Liver (tissue), 3 donors: Measurements from ENCODE around the gene KCNJ1.

Experiments
- CTCF ChIP-seq: fragments of 150-350 bp; IDR thresholded peaks from 2 replicates; pipeline ENCODE4 v1.5.1; 2017; ENCODE audit warnings: improper control_type of control experiment, low read depth, low read length; ENCODE audit not compliant: missing input control
- MAX ChIP-seq: IDR thresholded peaks from 2 replicates; pipeline ENCODE4 v1.6.1; 2016; ENCODE audit warnings: antibody characterized with exemption
- RAD21 ChIP-seq, 2 donors: IDR thresholded peaks; 2 replicates each; pipeline ENCODE4 v1.6.1; 2016; ENCODE audit warnings: antibody characterized with exemption in 2 of 2, mild to moderate bottlenecking in 2 of 2
- REST ChIP-seq: IDR thresholded peaks from 2 replicates; pipeline ENCODE4 v1.6.1; 2016; ENCODE audit warnings: antibody characterized with exemption, mild to moderate bottlenecking
- RXRA ChIP-seq, 2 donors: IDR thresholded peaks; 2 replicates each; pipeline ENCODE4 v1.6.1; 2017 to 2018; ENCODE audit warnings: antibody characterized with exemption in 2 of 2, mild to moderate bottlenecking in 1 of 2
- TAF1 ChIP-seq: conservative IDR thresholded peaks from 2 replicates; pipeline ENCODE4 v1.6.1; 2016; ENCODE audit warnings: antibody characterized with exemption, mild to moderate bottlenecking
- YY1 ChIP-seq: IDR thresholded peaks from 2 replicates; pipeline ENCODE4 v1.6.1; 2016; ENCODE audit warnings: antibody characterized with exemption, mild to moderate bottlenecking
- ZBTB33 ChIP-seq: IDR thresholded peaks from 2 replicates; pipeline ENCODE4 v1.6.1; 2016; ENCODE audit warnings: antibody characterized with exemption
- donor health status: healthy.
- donor health status: healthy.

GRCh38 chr11:128803449-128804245 lies 63.4 kb downstream of the KCNJ1 start:
- no peak for TF ChIP-seq CTCF
- TF ChIP-seq REST, result no peak
- no peak for TF ChIP-seq ZBTB33
- no peak for TF ChIP-seq YY1
- TF ChIP-seq RAD21 (IDR thresholded peaks at IDR 0.05), result no peak
- no peak for TF ChIP-seq MAX
- TF ChIP-seq RXRA (IDR thresholded peaks at IDR 0.05), result no peak
- TF ChIP-seq TAF1, result no peak
